HL-60 (cell line): ENCODE measurements around the gene ZNF507.

Experiments used
- CTCF ChIP-seq: IDR thresholded peaks from one replicate; pipeline ENCODE4 v1.5.1; 2011; ENCODE audit warnings: low read length, control low read depth, inconsistent platforms; ENCODE audit not compliant: insufficient read depth
- GABPA ChIP-seq: IDR thresholded peaks from 2 replicates; pipeline ENCODE4 v1.6.1; 2012; ENCODE audit warnings: low read depth
- REST ChIP-seq: IDR thresholded peaks from 2 replicates; pipeline ENCODE4 v1.6.1; 2012; ENCODE audit warnings: low read depth; ENCODE audit not compliant: insufficient replicate concordance

GRCh38 chr19:32357720-32358119 lies 12.3 kb downstream of the ZNF507 start:
- TF ChIP-seq GABPA (no peak), CTCF (no peak), REST (no peak)
